Stimulated activated CD4-positive, alpha-beta T cell treated with anti-CD3 and anti-CD28 coated beads, Interleukin-1b, Interleukin-23, amount 100 ng/mL, for 4 hours (primary cell): ENCODE results near the gene RFFL.
"Not testable (repeated sequence)": the region's sequence is repeated elsewhere in the genome, so short reads cannot be mapped to it uniquely, and the experiment has no call there.

ENCODE experiments used
- DNase-seq, 2 donors: peaks; one replicate each; pipeline ENCODE4 v3.0.0-alpha.2; 2020; ENCODE audit warnings: low read depth in 2 of 2

Gene RFFL

DNA sequence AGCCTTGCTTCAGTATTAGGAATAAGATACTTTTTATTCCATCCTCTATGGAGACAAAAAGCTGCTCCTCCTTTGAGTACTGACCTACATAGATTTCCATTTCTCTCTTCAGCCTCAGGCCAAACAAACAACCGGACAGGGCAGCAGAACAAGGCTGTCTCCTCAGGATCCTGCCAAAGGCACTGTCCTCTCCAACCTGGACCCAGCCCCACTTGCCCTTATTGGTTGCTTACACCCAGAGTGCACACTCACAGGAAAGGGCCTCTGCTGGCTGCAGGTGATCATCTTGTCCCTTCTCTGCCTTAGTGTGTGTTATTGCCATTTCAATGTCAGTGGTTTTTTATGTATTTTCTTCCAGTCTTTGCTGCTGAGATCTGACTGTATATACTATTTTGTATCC lies 56.5 kb downstream of the RFFL start:
- no peak for DNase-seq

DNA sequence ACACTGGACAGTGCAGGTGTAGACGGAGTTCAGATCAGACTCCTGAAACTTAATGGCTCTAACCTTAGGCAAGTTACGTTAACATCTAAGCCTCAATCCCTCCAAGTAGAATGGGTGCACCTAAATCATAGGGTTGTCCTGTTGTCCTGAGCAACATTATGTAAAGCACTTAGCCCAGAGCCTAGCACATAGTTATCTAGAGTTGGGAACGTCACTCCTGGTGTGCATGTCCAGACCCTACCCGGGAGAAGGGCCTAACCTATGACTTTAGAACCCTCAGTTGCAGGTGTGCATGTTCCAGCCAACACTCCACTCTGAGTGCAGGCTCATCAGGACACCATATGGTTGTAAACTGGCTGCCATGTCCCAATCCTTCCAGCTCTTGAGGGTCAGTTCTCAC lies 57.2 kb downstream of the RFFL start:
- DNase-seq, result no peak

DNA sequence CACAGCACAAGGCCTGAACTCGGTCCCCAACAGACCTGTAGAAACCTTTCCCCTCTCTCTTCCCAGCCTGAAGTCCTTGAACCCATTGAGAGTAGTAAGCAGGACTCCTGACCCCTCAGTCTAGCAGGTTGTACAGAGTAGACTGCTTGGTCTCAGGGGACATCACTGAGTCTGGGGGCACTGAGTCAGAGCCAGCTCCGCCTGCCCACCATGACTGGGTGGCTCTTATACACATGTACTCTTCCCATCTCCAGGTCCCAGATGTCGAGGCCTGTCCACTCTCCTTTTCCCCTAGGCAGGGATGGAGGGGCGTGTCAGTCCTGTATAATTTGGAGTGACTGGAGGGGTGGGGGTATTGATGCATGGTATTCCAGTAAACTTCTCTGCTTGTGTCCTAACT lies 59.7 kb downstream of the RFFL start:
- DNase-seq, result no peak

GRCh38 chr17:35002876-35003551 lies 60.5 kb downstream of the RFFL start:
- DNase-seq, result no peak

DNA sequence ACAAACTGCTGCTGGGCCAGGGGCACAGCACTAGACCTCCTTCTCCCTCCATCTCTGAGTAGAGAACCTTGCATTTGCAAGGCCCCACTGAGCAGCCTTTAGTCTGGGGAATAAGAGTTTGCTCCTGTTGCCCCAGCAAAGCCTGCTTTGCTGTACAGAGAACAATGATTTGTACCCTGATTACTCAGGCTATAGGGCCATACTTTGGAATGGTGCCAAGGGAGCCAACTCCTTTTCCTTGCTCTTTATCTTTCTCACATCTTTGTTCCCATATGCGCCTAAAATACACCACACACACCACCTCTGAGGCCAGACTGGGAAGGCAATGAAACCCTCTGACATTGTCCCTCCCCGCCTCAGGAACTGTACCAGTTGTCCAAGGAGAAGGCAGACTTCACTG lies 62.0 kb downstream of the RFFL start:
- DNase-seq, result no peak

- not testable (repeated sequence) for DNase-seq
Measured at GRCh38 chr17:35000965-35001364, 62.5 kb downstream of the RFFL start.

GRCh38 chr17:34999456-34999855 lies 64.1 kb downstream of the RFFL start:
- no peak for DNase-seq

- DNase-seq, result peak; percentile 68 to 77
Measured at GRCh38 chr17:34998205-34998604, 65.3 kb downstream of the RFFL start.

GRCh38 chr17:34997355-34997862 lies 66.1 kb downstream of the RFFL start:
- no peak for DNase-seq

GRCh38 chr17:34996422-34997285 lies 66.9 kb downstream of the RFFL start:
- no peak for DNase-seq

GRCh38 chr17:34993031-34993430 lies 70.5 kb downstream of the RFFL start:
- no peak for DNase-seq

- no peak for DNase-seq
Measured at GRCh38 chr17:34991606-34992005, 71.9 kb downstream of the RFFL start.

GRCh38 chr17:34990921-34991365 lies 72.6 kb downstream of the RFFL start:
- no peak for DNase-seq

DNA sequence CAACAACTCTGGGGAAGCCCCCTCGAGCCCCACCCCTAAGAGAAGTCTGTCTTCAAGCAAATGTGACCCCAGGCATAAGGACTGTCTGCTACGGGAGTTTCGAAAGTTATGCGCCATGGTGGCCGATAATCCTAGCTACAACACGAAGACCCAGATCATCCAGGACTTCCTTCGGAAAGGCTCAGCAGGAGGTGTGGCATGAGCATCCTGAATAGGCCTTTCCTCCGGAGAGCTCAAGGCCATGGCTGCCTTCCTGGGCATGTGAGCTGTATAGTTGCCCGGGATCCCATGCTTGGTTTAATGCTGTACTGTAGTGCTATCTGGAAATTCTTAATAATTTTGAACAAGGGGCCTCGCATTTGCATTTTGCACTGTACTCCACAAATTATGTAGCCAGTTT lies 74.0 kb downstream of the RFFL start:
- DNase-seq, result no peak

DNA sequence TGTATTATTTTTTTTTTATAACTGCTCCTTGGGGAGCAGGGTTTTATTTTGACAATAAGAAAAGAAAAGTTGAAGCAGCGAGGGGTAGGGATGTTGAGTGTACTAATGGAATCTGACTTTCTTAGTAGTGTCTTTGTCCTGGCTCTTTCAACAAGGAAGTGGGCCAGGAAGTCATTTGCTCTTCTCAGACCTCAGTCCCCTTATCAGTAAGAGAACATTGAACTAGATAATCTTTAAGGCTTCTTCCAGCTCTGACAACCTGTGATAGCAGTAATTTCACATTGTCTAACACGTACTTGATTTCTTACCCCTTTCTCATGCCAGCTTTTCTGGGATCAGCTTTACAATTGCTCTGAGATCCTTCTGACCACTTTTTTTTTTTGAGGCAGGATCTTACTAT lies 74.9 kb downstream of the RFFL start:
- no peak for DNase-seq

- no peak for DNase-seq
Measured at GRCh38 chr17:34987232-34987631, 76.3 kb downstream of the RFFL start.

DNA sequence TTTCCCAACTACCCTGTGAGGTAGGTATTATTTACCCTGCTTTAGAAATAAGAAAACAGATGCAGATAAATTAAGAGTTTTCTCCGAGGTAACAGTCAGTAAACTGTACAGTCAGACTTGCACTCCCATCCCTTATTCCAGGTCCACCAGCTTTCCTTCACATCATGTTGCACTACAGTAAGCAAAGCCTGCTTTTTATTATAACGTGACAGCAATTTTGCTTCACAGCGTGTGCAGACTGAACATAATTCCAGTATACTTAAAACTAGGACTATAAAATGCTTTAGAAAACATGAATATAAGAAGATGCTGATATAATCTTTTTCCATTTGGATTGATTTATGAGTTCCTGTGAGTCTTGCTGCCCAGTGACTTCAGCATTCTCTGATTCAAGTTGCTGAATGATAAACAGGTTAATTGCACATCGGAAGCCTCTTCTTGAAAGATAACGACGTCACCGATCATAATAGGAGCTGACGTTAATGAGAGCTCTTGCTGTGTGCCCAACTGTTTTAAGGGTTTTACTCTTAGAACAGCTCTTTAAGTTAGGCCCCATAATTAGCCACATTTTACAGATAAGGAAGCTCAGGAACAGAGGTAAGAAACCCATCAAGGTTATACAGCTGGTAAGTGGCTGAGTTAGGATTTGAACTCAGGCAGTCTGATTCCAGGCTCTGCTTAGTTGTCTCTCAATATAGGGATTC lies 81.8 kb downstream of the RFFL start:
- no peak for DNase-seq

DNA sequence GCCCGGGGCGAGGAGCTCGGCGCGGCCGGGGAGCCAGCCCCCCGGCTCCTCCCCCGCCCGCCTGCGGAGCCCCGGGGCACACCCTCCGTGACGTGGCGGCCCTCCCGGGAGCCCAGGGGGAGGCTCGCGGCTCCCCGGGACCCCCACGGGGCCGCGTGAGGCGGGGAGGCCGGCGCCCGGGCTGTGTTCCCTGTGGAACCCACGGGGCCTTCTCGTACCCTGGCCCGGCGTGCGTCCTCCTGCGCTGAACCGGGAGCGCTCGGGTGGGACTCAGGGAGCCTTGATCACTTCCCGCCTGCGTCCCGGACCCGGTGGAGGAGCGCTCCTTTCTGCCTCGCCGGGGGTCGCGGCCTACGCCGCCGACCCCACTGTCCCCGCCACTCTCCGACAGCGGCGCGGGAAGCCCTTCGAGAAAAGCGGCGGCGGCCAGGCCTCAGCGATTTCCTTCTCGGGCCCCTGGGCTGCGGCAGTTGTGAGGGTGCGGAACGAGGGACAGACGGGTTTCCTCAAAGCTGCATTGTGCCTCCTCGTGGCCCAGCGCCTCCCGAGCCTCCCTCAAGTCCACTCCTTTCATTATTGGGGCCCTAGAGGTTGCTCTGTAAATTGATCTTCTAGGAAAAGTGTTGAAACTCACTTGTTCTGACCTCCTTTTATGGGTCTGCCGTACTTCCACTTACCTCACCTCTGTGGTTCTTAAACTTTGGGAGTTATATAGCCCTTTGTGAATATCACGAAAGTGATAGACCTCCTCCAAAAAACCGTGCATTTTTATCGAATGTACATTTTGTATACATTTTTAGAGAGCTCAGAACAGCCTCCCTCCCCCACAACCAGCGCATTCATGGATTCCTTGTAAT lies 82.6 kb downstream of the RFFL start:
- peak; percentile 73 to 75 for DNase-seq

- DNase-seq, result peak; percentile 89 to 91
Measured at GRCh38 chr17:34980353-34980680, 83.2 kb downstream of the RFFL start, which contains the start of gene LIG3. LIG3 (plus strand) TSS chr17:34980512; CDS start chr17:34983006, 2,494 bp downstream.

- DNase-seq, result no peak
Measured at GRCh38 chr17:34979650-34980352, 83.7 kb downstream of the RFFL start.

DNA sequence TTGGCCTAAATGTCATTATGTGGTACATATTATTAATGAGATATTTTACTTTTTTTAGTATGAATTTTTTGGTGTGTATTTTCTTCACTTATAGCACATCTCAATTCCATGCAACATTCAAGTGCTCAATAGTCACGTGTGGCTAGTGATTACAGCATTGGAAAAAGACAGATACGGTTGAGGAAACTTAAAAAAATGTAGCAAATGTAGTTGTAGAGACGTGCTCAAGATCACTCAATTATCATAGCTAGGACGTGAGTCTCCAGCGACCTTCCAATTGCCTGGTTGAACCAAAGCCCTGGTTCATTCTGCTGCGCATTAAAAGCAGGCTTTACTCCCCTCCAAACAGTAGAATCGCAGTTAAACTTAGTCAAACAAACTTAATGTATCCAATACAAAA lies 84.4 kb downstream of the RFFL start:
- DNase-seq, result no peak
